Measurements from ENCODE around the gene SLC17A4.
"Not testable (repeated sequence)": the region's sequence is repeated elsewhere in the genome, so short reads cannot be mapped to it uniquely, and the experiment has no call there.

Gene SLC17A4

GRCh38 chr6:25748049-25748448 lies 6.5 kb upstream of the SLC17A4 start:
- CTCF ChIA-PET = interaction anchor here (1.7 kb wide), 1 partner anchor 28 kb away, joined by 3 read pairs; no protein-coding TSS in a partner anchor
- no peak for DNase-seq (ENCODE audit: low spot score)
- H3K27ac ChIP-seq = no peak overlapping the region
- no peak for TF ChIP-seq CTCF (conservative IDR thresholded peaks at IDR 0.05; ENCODE audit: low read depth)
- POLR2A ChIA-PET (ENCODE audit: low non-redundant PET) = no interaction called here

- H3K27ac ChIP-seq; POLR2A ChIA-PET (ENCODE audit: low non-redundant PET); CTCF ChIA-PET; DNase-seq (ENCODE audit: low spot score): not testable (repeated sequence)
Observed at GRCh38 chr6:25748601-25749517, 5.7 kb upstream of the SLC17A4 start.

- DNase-seq (ENCODE audit: low spot score) = no peak
- TF ChIP-seq CTCF (conservative IDR thresholded peaks at IDR 0.05; ENCODE audit: low read depth) = no peak
- POLR2A ChIA-PET (ENCODE audit: low non-redundant PET) = no interaction called here
- H3K27ac ChIP-seq = no peak overlapping the region
- CTCF ChIA-PET = no interaction called here
Observed at GRCh38 chr6:25749837-25750236, 4.7 kb upstream of the SLC17A4 start.

- POLR2A ChIA-PET (ENCODE audit: low non-redundant PET) = no interaction called here
- TF ChIP-seq CTCF (conservative IDR thresholded peaks at IDR 0.05; ENCODE audit: low read depth) = no peak
- CTCF ChIA-PET = no interaction called here
- H3K27ac ChIP-seq = no peak overlapping the region
- no peak for DNase-seq (ENCODE audit: low spot score)
Observed at GRCh38 chr6:25750906-25751305, 3.6 kb upstream of the SLC17A4 start.

- TF ChIP-seq CTCF (conservative IDR thresholded peaks at IDR 0.05; ENCODE audit: low read depth) = no peak
- no peak overlapping the region for H3K27ac ChIP-seq
- DNase-seq (ENCODE audit: low spot score) = no peak
- ChIA-PET CTCF (no interaction called here), POLR2A (ENCODE audit: low non-redundant PET) (no interaction called here)
Observed at GRCh38 chr6:25753079-25753478, 1.5 kb upstream of the SLC17A4 start.

- ChIA-PET CTCF (no interaction called here), POLR2A (ENCODE audit: low non-redundant PET) (no interaction called here)
- no peak overlapping the region for H3K27ac ChIP-seq
- DNase-seq (ENCODE audit: low spot score) = no peak
- TF ChIP-seq CTCF (conservative IDR thresholded peaks at IDR 0.05; ENCODE audit: low read depth) = no peak
Observed at GRCh38 chr6:25755483-25755882, 941 bp downstream of the SLC17A4 start.
